Uterus (tissue), 2 donors: ENCODE results near the gene MAN2A2.

Experiments
- POLR2A ChIP-seq, 2 donors: fragments of 450-650 bp; IDR thresholded peaks; one replicate each; pipeline ENCODE4 v1.6.1; 2016; ENCODE audit warnings: antibody characterized with exemption in 2 of 2, mild to moderate bottlenecking in 1 of 2, moderate library complexity in 1 of 2
- TF ChIP-seq, protein P1 (sequence below), 4 experiments: fragments of 200-600 bp in 2 of 4; fragments of 450-650 bp in 2 of 4; sonication (generic) in 2 of 4; IDR thresholded peaks; one replicate each; pipeline ENCODE4 v1.5.1; 2016 to 2019; ENCODE audit warnings: antibody characterized with exemption in 4 of 4, mild to moderate bottlenecking in 2 of 4, moderate library complexity in 1 of 4

GRCh38 chr15:90876046-90876445 lies 27.1 kb upstream of the MAN2A2 start:
- TF ChIP-seq, protein P1, sequence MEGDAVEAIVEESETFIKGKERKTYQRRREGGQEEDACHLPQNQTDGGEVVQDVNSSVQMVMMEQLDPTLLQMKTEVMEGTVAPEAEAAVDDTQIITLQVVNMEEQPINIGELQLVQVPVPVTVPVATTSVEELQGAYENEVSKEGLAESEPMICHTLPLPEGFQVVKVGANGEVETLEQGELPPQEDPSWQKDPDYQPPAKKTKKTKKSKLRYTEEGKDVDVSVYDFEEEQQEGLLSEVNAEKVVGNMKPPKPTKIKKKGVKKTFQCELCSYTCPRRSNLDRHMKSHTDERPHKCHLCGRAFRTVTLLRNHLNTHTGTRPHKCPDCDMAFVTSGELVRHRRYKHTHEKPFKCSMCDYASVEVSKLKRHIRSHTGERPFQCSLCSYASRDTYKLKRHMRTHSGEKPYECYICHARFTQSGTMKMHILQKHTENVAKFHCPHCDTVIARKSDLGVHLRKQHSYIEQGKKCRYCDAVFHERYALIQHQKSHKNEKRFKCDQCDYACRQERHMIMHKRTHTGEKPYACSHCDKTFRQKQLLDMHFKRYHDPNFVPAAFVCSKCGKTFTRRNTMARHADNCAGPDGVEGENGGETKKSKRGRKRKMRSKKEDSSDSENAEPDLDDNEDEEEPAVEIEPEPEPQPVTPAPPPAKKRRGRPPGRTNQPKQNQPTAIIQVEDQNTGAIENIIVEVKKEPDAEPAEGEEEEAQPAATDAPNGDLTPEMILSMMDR (IDR thresholded peaks at IDR 0.05): no peak
- TF ChIP-seq POLR2A (IDR thresholded peaks at IDR 0.05): no peak
